ENCODE data around the gene RGS6.

- no peak for TF ChIP-seq POLR2AphosphoS5 (IDR thresholded peaks at IDR 0.05; ENCODE audit: low read depth, low read length)
- TF ChIP-seq POLR2A (IDR thresholded peaks at IDR 0.05; ENCODE audit: low read depth, low read length), result no peak
- no peak for TF ChIP-seq TAF1 (IDR thresholded peaks at IDR 0.05; ENCODE audit: borderline replicate concordance, low read depth, low read length)
Measured at GRCh38 chr14:72517736-72518135, 585.5 kb downstream of the RGS6 start.

Data from GM12892 (cell line).